Measurements from ENCODE around the gene PPP1R2.
"Not testable (repeated sequence)": the region's sequence is repeated elsewhere in the genome, so short reads cannot be mapped to it uniquely, and the experiment has no call there.

The PPP1R2 gene

GRCh38 chr3:195524171-195524896, 18.8 kb downstream of the PPP1R2 start:
- Histone ChIP-seq H3F3A (ENCODE audit: low read depth) (no peaks in the 10 kb centered on the region), H3K4me3 (ENCODE audit: low read length, poor library complexity, severe bottlenecking) (no peak overlapping the region), H3K9ac (ENCODE audit: low read depth, low read length, poor library complexity, severe bottlenecking) (no peak overlapping the region), H4K20me1 (ENCODE audit: insufficient read depth, low read length, poor library complexity, severe bottlenecking) (peaks cover 13% of the 10 kb centered on the region), H3K4me2 (ENCODE audit: low read depth, low read length, poor library complexity, severe bottlenecking) (no peak overlapping the region), H3K9me2 (replicated peaks; ENCODE audit: low read depth, low read length) (no peaks in the 10 kb centered on the region), H2AFZ (ENCODE audit: low read length) (no peak overlapping the region), H3K27me3 (ENCODE audit: insufficient read depth, low read length, poor library complexity, severe bottlenecking) (no peaks in the 10 kb centered on the region), H3K4me1 (ENCODE audit: insufficient read depth, low read length, poor library complexity, severe bottlenecking) (no peaks in the 10 kb centered on the region), H3K79me2 (ENCODE audit: insufficient read depth, low read length) (peaks cover 7% of the 10 kb centered on the region), H3K9me3 (ENCODE audit: insufficient read depth, low read depth, low read length) (no peaks in the 10 kb centered on the region), H3K36me3 (ENCODE audit: insufficient read depth, low read length) (peaks cover 34% of the 10 kb centered on the region; the same call in 1 of the 2 replicates)
- TF ChIP-seq EZH2phosphoT487 (IDR thresholded peaks at IDR 0.05; ENCODE audit: borderline replicate concordance) (no peak), CTCF (conservative IDR thresholded peaks at IDR 0.05; ENCODE audit: low read length) (no peak)

DNA sequence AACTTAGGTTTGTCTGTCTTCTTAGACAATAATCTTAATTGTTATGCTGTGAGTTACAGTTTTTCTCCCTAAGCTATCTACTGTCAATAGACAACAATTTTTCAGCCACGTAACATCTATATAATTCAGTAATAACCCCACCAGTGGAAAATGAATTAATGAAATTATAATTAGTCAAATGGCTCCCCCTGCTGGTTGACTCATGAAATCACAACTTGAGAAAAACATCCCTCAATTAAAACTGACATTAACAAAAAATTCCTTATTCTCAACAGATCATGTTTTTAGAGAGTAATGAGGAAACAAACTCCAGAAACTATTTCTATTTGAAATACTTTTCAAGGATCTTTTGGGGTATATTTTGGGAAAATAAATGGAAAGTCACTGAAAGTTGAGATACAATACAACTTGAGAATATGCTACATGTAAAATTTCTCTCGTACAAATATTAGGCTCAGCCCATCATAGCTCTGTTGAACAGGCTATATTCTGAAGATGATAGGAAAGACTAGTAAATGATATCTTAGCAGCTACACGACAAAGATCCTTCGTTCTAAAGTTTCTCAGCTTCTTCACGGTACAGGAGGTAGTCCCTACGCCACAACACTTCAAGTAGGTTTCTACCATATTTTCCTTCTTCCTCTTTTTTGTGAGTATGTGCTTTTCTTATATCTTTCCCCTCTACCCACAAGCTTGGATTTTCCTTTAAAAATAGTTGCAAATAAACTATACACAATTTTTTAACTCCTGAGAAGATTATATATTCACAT, 20.7 kb downstream of the PPP1R2 start:
- no peaks in the 10 kb centered on the region for H3K79me2 ChIP-seq (ENCODE audit: insufficient read depth, low read length)
- H3K4me2 ChIP-seq (ENCODE audit: low read depth, low read length, poor library complexity, severe bottlenecking) = no peak overlapping the region

DNA sequence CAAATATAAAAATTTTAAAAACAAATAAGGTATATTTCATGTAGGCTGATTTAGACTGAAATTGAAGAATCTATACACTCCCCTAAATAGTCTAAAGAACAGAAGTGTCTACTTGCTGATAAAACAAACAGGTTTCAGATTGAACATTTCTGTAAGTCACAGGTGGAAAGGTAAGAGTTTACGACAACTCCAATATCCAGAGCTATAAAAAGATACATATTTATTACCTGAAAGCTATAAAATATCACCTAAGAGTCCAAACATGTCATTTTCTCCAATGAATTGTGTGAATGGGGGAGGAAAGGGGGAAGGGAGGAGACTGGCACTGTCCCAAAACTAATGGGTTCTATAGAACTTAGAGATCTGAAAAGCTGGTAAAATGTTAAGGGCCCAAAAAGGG, 26.1 kb downstream of the PPP1R2 start:
- Histone ChIP-seq H2AFZ (ENCODE audit: low read length) (no peak overlapping the region), H3K79me2 (ENCODE audit: insufficient read depth, low read length) (no peaks in the 10 kb centered on the region)

More for the DNA sequence above, 20.7 kb downstream of the PPP1R2 start:
- Histone ChIP-seq H3K4me3 (ENCODE audit: low read length, poor library complexity, severe bottlenecking) (no peak overlapping the region), H3K36me3 (ENCODE audit: insufficient read depth, low read length) (peaks cover 42% of the 10 kb centered on the region), H3K4me1 (ENCODE audit: insufficient read depth, low read length, poor library complexity, severe bottlenecking) (no peaks in the 10 kb centered on the region), H3F3A (ENCODE audit: low read depth) (no peaks in the 10 kb centered on the region), H2AFZ (ENCODE audit: low read length) (no peak overlapping the region), H3K9ac (ENCODE audit: low read depth, low read length, poor library complexity, severe bottlenecking) (no peak overlapping the region), H3K27me3 (ENCODE audit: insufficient read depth, low read length, poor library complexity, severe bottlenecking) (no peaks in the 10 kb centered on the region), H4K20me1 (ENCODE audit: insufficient read depth, low read length, poor library complexity, severe bottlenecking) (peaks cover 13% of the 10 kb centered on the region), H3K9me3 (ENCODE audit: insufficient read depth, low read depth, low read length) (no peaks in the 10 kb centered on the region), H3K9me2 (replicated peaks; ENCODE audit: low read depth, low read length) (no peaks in the 10 kb centered on the region)
- peak; percentile 88 for TF ChIP-seq CTCF (conservative IDR thresholded peaks at IDR 0.05; ENCODE audit: low read length)
- TF ChIP-seq EZH2phosphoT487 (IDR thresholded peaks at IDR 0.05; ENCODE audit: borderline replicate concordance) = no peak

DNA sequence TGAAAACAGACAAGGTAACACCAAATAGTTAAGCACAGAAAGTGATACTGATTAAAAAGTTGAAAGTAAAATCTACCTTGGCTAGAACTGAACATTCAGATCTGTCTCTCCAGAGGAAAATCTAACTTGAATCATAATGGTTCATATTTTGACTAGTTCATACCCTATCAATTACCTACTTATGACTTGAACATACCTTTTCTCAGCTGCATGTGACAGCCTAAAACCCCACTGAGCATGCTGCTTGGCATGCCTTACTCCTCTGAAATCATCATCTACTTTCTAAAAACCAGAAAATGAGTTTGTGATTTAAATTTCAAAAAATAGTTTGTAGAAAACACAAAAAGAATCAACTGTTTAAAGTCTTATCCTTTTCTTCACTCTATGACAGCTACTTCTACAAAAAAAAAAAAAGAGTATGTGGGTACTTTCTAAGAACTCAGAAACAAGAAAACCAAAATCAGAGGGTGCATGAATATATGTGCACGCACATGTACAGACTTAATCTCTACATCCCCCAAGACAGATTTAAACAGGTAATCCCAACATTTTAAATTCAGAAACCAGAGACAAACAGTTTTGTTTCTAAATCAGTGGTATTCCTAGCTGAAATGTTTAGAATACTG, 28.4 kb downstream of the PPP1R2 start:
- H2AFZ ChIP-seq (ENCODE audit: low read length); H3K9me3 ChIP-seq (ENCODE audit: insufficient read depth, low read depth, low read length); H3K4me3 ChIP-seq (ENCODE audit: low read length, poor library complexity, severe bottlenecking); H3K9ac ChIP-seq (ENCODE audit: low read depth, low read length, poor library complexity, severe bottlenecking); H3K79me2 ChIP-seq (ENCODE audit: insufficient read depth, low read length); H3K4me1 ChIP-seq (ENCODE audit: insufficient read depth, low read length, poor library complexity, severe bottlenecking); H3F3A ChIP-seq (ENCODE audit: low read depth); H3K9me2 ChIP-seq (replicated peaks; ENCODE audit: low read depth, low read length); H3K27me3 ChIP-seq (ENCODE audit: insufficient read depth, low read length, poor library complexity, severe bottlenecking); H3K4me2 ChIP-seq (ENCODE audit: low read depth, low read length, poor library complexity, severe bottlenecking); H4K20me1 ChIP-seq (ENCODE audit: insufficient read depth, low read length, poor library complexity, severe bottlenecking): not testable (repeated sequence)
- peaks cover 53% of the 10 kb centered on the region for H3K36me3 ChIP-seq (ENCODE audit: insufficient read depth, low read length)

More for the DNA sequence above, 26.1 kb downstream of the PPP1R2 start:
- H3K9ac ChIP-seq (ENCODE audit: low read depth, low read length, poor library complexity, severe bottlenecking) = no peak overlapping the region
- H3K27me3 ChIP-seq (ENCODE audit: insufficient read depth, low read length, poor library complexity, severe bottlenecking) = no peaks in the 10 kb centered on the region
- peaks cover 53% of the 10 kb centered on the region for H3K36me3 ChIP-seq (ENCODE audit: insufficient read depth, low read length)
- no peaks in the 10 kb centered on the region for H3F3A ChIP-seq (ENCODE audit: low read depth)
- TF ChIP-seq CTCF (conservative IDR thresholded peaks at IDR 0.05; ENCODE audit: low read length) (no peak), EZH2phosphoT487 (IDR thresholded peaks at IDR 0.05; ENCODE audit: borderline replicate concordance) (no peak)
- no peak overlapping the region for H3K4me3 ChIP-seq (ENCODE audit: low read length, poor library complexity, severe bottlenecking)
- no peaks in the 10 kb centered on the region for H3K9me2 ChIP-seq (replicated peaks; ENCODE audit: low read depth, low read length)
- H3K4me2 ChIP-seq (ENCODE audit: low read depth, low read length, poor library complexity, severe bottlenecking) = no peak overlapping the region
- no peaks in the 10 kb centered on the region for H4K20me1 ChIP-seq (ENCODE audit: insufficient read depth, low read length, poor library complexity, severe bottlenecking)
- no peaks in the 10 kb centered on the region for H3K9me3 ChIP-seq (ENCODE audit: insufficient read depth, low read depth, low read length)
- H3K4me1 ChIP-seq (ENCODE audit: insufficient read depth, low read length, poor library complexity, severe bottlenecking) = no peaks in the 10 kb centered on the region

Data from Loucy (cell line).